Measurements from ENCODE around the gene ERICH3.

Gene ERICH3

GRCh38 chr1:74641876-74642275 is 31.7 kb downstream of the ERICH3 start:
- Histone ChIP-seq H3K27ac (no peak overlapping the region), H3K36me3 (no peaks in the 10 kb centered on the region), H3K4me3 (ENCODE audit: low read depth, low read length) (no peak overlapping the region), H3K27me3 (ENCODE audit: insufficient read depth, low read depth, severe bottlenecking) (no peaks in the 10 kb centered on the region), H3K9me3 (ENCODE audit: severe bottlenecking) (no peaks in the 10 kb centered on the region)
- no peak for DNase-seq
- TF ChIP-seq, protein P1, sequence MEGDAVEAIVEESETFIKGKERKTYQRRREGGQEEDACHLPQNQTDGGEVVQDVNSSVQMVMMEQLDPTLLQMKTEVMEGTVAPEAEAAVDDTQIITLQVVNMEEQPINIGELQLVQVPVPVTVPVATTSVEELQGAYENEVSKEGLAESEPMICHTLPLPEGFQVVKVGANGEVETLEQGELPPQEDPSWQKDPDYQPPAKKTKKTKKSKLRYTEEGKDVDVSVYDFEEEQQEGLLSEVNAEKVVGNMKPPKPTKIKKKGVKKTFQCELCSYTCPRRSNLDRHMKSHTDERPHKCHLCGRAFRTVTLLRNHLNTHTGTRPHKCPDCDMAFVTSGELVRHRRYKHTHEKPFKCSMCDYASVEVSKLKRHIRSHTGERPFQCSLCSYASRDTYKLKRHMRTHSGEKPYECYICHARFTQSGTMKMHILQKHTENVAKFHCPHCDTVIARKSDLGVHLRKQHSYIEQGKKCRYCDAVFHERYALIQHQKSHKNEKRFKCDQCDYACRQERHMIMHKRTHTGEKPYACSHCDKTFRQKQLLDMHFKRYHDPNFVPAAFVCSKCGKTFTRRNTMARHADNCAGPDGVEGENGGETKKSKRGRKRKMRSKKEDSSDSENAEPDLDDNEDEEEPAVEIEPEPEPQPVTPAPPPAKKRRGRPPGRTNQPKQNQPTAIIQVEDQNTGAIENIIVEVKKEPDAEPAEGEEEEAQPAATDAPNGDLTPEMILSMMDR (IDR thresholded peaks at IDR 0.05; ENCODE audit: low read depth, low read length): no peak

- DNase-seq: no peak
- H3K9me3 ChIP-seq (ENCODE audit: severe bottlenecking): no peaks in the 10 kb centered on the region
- TF ChIP-seq, protein P1 (IDR thresholded peaks at IDR 0.05; ENCODE audit: low read depth, low read length): no peak
These were observed 32.4 kb downstream of the ERICH3 start for GRCh38 chr1:74641161-74641560.

GRCh38 chr1:74637296-74637695 is 36.3 kb downstream of the ERICH3 start:
- no peak overlapping the region for H3K4me3 ChIP-seq (ENCODE audit: low read depth, low read length)
- H3K9me3 ChIP-seq (ENCODE audit: severe bottlenecking): no peaks in the 10 kb centered on the region
- H3K27ac ChIP-seq: no peak overlapping the region
- TF ChIP-seq, protein P1 (IDR thresholded peaks at IDR 0.05; ENCODE audit: low read depth, low read length): no peak
- no peaks in the 10 kb centered on the region for H3K36me3 ChIP-seq
- H3K27me3 ChIP-seq (ENCODE audit: insufficient read depth, low read depth, severe bottlenecking): no peaks in the 10 kb centered on the region
- DNase-seq: no peak

More at GRCh38 chr1:74641161-74641560, 32.4 kb downstream of the ERICH3 start:
- no peak overlapping the region for H3K4me3 ChIP-seq (ENCODE audit: low read depth, low read length)
- H3K36me3 ChIP-seq: no peaks in the 10 kb centered on the region
- H3K27ac ChIP-seq: no peak overlapping the region
- no peaks in the 10 kb centered on the region for H3K27me3 ChIP-seq (ENCODE audit: insufficient read depth, low read depth, severe bottlenecking)

DNA sequence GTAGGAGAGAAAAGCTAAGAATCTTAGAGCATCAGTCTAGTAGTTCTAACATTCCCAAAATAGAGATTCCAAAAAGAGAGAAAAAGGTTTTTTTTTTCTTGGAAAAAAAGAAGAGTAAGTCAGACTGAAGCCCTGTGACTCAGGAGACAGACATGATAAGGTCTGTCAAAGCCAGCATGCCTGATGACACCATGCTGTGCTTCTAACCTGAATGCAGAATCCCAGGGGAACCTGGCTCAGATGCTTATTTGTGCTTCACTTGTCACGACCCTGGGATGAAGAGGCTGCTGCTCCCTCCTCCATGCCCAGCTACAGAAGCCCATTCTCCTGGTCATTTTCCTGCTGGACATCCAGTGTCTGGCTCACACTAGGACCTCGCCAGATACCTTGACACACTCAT is 44.3 kb downstream of the ERICH3 start:
- TF ChIP-seq, protein P1 (IDR thresholded peaks at IDR 0.05; ENCODE audit: low read depth, low read length): no peak
- no peaks in the 10 kb centered on the region for H3K27me3 ChIP-seq (ENCODE audit: insufficient read depth, low read depth, severe bottlenecking)
- no peaks in the 10 kb centered on the region for H3K36me3 ChIP-seq
- no peaks in the 10 kb centered on the region for H3K9me3 ChIP-seq (ENCODE audit: severe bottlenecking)
- no peak for DNase-seq
- H3K27ac ChIP-seq: no peak overlapping the region
- H3K4me3 ChIP-seq (ENCODE audit: low read depth, low read length): no peak overlapping the region

DNA sequence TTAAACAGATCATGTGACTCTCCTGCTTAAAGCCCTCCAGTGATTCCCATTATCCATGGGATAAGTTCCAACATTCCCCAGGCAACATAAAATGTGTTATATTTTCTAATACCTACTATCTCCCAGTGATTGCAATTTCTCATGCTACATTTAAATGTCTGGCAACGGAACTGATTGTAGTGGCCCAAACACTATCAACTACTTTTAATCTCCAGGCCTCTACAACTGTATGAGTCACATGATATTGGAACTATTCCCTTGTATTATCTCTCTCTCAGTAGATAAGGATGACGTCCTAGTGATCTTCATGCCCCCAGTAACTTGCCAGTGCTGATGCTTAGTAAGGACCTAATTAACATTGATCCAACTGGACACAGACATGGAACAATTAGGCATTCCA is 49.9 kb downstream of the ERICH3 start:
- Histone ChIP-seq H3K9me3 (ENCODE audit: severe bottlenecking) (no peaks in the 10 kb centered on the region), H3K27ac (no peak overlapping the region), H3K4me3 (ENCODE audit: low read depth, low read length) (no peak overlapping the region), H3K36me3 (no peaks in the 10 kb centered on the region), H3K27me3 (ENCODE audit: insufficient read depth, low read depth, severe bottlenecking) (no peaks in the 10 kb centered on the region)
- DNase-seq: no peak
- TF ChIP-seq, protein P1 (IDR thresholded peaks at IDR 0.05; ENCODE audit: low read depth, low read length): no peak

DNA sequence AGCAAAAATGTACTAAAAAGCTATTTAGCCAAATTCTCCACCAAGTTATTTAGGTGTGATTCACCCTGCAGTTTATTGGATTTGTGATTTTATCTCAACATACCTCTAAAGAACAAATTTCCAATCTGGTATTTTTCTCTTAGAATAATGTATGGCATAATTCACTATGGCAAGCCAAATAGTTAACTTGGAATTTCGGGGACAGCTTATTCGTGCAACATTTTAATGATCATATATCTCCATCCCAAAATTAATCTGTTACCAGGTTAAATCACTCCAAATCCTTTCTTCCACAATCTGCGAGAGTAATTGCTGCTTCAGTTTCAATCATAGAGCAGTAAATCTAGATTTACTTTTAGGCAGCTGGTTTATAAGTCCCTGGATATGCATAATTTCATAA is 53.4 kb downstream of the ERICH3 start:
- TF ChIP-seq, protein P1 (IDR thresholded peaks at IDR 0.05; ENCODE audit: low read depth, low read length): no peak
- Histone ChIP-seq H3K4me3 (ENCODE audit: low read depth, low read length) (no peak overlapping the region), H3K36me3 (no peaks in the 10 kb centered on the region), H3K27me3 (ENCODE audit: insufficient read depth, low read depth, severe bottlenecking) (no peaks in the 10 kb centered on the region), H3K27ac (no peak overlapping the region), H3K9me3 (ENCODE audit: severe bottlenecking) (no peaks in the 10 kb centered on the region)
- DNase-seq: no peak
